Activated CD4-positive, alpha-beta T cell treated with anti-CD3 and anti-CD28 coated beads, Interleukin-2, Interleukin-4, amounts not matched to agents 100 ng/mL and 50 ng/mL, durations not matched to agents 16 hours and 8 hours (primary cell): Measurements from ENCODE around the gene SLC25A33.
"Not testable (repeated sequence)": the region's sequence is repeated elsewhere in the genome, so short reads cannot be mapped to it uniquely, and the experiment has no call there.

Source experiments
- DNase-seq: peaks from one replicate; pipeline ENCODE4 v3.0.0-alpha.2; 2020; ENCODE audit warnings: low spot score

SLC25A33 gene

DNA sequence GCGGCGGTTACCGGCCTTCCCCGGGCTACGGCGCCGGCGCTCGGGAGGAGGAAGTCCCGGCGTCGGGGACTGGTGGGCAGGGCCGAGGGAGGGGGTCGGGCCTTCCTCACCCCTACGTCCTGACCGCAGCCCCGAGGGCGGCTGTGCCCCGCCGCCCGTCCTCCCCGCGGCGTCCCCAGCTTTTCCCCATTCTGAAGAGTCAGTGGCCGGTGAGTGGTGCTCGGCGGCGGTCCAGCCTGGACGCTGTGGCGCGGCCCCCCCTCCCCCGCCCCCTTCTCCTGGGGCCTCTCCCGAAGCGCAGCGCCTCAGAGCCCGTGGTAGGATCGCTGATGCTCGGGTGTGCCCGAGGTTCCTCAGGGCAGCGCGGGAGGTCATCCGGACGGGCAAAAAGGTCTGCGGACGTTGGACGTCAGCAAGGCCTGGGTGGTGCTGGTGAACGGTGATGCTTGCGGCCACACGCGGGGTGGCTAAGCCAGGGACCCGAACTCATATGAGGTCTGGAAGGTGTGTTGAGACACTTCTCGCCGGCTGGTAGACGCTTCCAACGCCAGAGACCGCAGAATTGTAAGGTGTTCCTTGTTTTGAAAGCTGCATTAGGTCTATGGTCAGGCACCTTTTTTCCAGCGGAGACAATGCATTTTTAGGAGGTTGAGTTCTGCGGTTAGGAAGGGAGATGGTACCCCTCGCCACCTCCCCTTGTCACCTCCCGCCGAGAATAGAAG lies 725 bp downstream of the SLC25A33 start:
- peak; percentile 35 for DNase-seq

DNA sequence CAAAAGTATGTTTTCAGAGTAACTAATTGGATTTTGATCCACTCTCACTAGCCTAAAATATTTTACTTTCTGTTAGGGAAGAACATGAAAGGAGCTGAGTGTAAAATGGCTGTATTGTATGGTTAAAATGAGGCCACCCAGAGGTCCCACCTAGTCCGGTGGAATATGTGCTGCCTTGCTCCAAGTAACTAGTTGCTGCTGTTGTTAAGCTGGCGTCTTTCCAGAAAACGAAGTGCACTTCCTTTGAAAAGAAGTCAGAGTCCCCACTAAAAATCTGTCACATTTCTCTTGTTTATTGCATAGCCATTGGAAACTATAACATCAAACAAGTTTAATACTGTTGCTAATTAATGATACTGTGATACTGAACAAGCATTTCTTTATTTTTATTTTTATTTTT lies 3.2 kb downstream of the SLC25A33 start:
- DNase-seq: no peak

DNA sequence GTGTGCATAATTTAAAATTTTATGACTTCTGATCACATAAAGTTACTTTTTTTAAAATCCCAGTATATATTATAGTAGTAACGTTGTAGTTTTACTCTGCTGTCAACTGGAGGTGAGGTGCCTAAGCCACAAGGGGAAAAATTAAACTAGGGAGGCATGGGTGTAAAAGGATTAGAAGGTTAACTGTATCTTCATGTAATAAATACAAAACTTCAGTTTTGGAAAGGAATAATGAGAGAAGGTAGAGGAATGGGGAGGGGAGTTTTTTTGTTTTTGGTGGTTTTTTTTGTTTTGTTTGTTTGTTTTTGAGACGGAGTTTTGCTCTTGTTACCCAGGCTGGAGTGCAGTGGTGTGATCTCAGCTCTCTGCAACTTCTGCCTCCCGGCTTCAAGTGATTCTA lies 5.7 kb downstream of the SLC25A33 start:
- DNase-seq: no peak

DNA sequence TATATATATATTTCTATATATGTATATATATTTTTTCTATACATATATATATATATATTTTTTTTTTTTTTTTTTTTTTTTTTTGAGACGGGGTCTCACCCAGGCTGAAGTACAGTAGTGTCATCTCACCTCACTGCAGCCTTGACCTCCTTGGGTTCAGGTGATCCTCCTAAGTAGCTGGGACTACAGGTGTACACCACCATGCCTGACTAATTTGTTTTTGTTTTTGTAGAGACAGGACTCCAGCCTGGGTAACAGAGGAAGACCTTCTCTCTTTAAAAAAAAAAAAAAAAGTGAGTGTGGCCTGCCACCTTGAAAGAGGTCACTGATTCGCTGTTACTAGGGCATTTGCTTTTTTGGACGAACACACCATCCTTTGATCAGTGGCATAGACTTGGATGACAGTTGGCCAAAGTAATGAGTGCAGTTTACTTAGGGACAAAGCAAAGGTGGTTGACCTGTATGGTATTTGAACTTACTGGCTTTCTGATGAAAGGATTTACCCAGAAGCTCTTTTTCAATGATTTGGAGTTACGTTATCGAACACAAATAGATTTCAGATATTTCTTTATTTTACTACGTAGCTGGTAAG lies 10.8 kb downstream of the SLC25A33 start:
- no peak for DNase-seq

DNA sequence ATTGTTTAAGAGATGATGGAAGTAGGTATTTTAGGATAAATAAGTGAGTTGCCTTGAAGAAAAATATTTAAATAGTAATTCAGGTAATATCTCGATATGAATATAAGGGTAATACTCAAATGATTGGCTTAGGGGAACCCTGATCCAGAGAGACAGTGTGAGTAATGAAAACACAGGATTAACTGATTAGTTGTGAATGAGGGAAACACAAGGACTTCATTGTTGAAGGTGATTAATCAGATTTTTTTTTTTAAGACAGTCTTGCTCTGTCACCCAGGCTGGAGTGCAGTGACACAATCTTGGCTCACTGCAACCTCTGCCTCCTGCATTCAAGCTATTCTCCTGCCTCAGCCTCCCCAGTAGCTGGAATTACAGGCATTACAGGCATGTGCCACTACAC lies 12.7 kb downstream of the SLC25A33 start:
- DNase-seq: no peak

DNA sequence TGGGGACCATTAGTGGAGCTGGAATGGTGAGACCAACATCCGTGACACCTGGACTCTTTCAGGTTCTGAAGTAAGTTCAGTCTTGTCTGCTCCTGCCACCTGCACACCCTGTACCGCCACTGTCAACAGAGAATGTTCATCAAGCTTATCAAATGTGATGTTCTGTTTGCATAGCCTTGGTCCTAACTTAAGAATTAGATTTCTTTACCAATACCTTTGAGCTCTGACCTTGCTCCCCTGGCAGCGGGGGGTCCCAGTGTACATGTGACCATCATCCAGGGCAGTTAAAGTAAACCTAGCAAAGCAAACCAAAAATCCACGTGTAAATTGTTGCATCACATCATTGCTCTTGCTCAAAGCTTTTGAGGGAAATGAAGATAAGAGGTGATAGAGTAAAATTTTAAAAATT lies 14.5 kb downstream of the SLC25A33 start:
- DNase-seq: no peak

DNA sequence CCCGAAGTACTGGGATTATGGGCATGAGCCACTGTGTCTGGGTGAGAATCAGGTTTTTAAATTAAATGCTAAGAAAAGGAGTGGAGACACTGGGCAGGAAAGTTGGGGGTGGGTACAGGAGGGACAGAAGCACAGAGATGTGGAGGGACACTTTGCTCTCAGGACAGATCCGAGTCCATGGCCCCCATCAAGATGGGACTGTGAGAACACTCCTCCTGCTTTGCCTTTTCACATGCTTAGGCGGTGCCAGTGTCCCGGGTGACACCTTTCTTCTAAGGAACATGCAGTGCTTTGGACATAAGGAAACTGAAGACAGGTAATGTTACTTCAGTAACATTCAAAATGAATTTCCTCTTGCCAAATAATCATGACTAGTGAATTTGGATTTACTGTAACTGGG lies 16.7 kb downstream of the SLC25A33 start:
- DNase-seq: no peak

DNA sequence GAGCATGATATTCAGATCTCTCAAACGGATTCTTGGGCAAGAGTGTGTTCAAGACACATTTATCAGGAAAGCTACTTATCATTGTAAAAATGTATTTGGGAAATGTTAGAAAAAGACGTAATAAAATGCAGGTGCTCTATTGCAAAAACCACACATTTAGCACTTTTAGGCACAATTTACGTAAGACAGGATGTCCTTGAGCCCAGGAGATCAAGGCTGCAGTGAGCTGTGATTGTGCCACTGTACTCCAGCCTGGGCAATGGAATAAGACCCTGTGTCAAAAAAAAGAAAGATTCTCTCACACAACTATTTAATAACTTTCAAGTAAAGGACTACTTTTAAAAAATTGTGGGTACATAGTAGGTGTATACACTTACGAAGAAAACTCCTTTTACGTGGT lies 18.4 kb downstream of the SLC25A33 start:
- no peak for DNase-seq

DNA sequence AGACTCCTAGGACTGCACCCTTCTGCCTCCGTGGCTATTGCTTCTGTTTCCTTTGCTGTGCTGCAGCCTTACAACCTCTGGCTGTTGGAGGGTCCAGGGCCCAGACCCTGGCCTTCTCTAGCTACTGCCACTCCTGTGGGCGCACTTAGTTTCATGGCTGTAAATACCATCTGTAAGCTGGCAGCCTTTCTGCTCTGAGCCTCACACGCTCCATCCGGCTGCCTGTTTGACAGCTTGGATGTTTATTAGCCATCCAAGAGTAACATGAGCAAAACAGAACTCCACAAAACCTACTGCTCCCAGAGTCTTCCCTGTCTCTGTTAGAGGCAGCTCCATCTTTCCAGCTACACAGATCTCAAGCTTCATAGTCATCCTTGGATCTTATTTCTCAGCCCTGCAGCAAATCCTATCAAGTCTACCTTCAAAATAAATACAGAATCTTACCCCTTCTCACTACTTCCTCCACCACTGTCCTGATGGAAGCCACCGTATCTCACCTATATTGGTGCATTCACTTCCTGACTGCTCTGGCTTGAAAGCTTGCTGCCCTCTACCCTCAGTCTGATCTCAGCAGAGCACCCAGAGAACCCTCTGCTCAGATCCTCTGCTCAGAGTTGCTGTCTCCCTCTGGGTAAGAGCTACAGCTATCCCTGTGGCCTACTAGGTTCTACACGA lies 19.1 kb downstream of the SLC25A33 start:
- DNase-seq: no peak

DNA sequence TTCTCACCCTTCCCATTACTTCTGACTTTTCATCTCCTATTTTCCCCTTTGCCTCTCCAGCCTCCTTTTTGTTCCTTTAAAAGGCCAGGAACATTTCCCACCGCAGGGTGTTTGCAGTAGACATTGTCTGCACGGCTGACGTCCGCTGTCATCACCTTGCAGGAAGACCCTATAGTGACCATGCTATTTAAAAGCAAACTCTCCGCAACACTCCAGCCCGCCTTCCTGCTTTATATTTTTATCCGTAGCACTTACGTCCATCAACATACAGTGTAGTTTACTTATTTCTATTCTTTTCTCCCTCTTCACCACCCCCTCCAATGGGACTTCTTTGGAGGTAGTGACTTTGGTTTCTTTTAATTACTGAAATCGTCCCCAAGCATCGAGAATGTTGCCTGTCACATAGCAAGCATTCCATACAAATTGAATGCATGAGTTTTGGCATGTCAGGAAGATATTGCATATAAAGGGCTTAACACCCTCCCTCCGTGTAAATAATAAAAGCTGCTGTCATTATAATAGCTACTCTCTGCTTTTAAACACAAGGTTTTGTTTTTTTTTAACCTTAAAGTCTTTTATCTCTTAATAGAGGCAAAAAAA lies 19.8 kb downstream of the SLC25A33 start:
- no peak for DNase-seq

DNA sequence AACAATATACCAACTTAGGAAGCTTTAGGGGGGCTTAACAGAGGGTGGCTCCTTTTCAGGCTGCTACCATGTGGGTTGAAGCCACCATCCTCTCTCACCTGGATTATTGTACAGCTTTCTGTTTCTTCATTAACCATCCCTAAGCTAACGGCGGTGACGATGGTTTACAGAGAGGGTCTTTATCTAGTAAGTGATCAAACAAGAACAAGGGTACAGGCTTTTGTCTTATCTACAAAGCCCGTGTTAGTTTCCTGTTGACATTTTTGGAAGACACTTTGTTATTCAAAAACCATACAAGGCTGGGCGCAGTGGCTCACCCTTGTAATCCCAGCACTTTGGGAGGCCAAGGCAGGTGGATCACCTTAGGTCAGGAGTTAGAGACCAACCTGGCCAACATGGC lies 20.4 kb downstream of the SLC25A33 start:
- no peak for DNase-seq

DNA sequence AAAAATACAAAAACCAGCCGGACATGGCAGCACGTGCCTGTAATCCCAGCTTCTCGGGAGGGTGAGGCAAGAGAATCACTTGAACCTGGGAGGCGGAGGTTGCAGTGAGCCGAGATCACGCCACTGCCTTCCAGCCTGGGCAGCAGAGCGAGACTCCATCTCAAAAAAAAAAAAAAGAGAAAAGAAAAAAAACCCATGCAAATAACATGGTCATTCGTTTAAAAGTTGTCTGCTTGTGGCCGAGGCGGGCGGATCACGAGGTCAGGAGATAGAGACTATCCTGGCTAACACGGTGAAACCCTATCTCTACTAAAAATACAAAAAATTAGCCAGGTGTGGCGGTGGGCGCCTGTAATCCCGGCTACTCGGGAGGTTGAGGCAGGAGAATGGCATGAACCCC lies 20.8 kb downstream of the SLC25A33 start:
- DNase-seq: not testable (repeated sequence)

DNA sequence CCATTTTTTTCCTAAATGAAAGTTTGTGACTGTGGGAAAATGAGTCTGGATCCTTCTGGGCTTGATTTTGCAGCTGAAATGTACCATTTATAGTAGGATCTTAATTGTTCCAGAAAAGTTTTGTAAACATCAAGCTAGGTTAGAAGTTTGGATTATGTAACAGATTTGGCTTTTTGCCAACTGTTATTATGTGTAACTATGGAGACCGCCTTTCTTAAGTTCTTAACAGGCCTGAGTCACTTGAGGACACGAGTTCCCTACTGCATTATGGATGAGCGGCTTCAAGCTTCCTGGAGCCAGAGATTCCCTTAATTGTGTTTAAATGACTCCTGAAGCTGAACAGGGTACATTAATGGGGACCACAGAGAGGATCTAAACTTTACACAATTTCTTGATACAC lies 22.2 kb downstream of the SLC25A33 start:
- DNase-seq: no peak

DNA sequence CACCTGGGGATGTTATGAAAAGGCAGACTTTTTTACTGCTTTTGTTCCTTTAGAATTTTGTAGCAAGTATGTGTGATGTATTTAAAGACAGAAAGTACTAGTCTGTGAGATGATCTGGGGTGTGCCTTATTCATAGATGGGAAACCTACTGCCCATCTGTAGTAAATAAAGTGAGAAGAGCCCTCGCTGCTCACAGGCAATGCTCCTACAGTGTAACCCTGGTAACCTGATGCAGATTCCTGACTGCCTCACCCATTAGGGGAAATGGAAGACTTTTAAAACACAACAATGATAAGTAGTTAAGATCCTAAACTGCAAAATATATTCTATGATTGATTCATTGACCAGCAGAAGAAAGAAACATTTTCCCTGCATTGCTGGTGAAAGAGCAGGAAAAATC lies 30.0 kb downstream of the SLC25A33 start:
- DNase-seq: no peak

DNA sequence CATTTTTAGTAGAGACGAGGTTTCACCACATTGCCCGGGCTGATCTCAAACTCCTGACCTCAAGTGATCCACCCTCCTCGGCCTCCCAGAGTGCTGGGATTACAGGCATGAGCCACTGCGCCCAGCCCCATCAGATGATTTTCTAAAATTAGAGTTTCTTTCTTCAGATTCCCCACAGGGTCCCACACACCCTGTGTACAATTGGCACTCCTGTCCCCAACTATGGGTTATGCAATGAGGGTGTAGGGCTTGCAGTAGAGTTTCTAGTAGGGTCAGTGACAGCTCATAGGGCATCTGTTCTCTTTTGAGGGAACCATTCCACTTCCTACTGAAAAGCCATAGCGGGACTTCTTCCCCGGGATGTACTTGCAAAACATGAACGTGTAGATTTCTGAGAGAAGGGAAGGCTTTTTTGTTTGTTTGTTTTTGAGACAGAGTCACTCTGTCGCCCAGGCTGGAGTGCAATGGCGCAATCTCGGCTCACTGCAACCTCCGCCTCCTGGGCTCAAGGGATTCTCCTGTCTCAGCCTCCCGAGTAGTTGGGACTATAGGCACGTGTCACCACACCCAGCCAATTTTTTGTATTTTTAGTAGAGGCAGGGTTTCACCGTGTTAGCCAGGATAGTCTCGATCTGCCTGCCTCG lies 31.7 kb downstream of the SLC25A33 start:
- DNase-seq: not testable (repeated sequence)

DNA sequence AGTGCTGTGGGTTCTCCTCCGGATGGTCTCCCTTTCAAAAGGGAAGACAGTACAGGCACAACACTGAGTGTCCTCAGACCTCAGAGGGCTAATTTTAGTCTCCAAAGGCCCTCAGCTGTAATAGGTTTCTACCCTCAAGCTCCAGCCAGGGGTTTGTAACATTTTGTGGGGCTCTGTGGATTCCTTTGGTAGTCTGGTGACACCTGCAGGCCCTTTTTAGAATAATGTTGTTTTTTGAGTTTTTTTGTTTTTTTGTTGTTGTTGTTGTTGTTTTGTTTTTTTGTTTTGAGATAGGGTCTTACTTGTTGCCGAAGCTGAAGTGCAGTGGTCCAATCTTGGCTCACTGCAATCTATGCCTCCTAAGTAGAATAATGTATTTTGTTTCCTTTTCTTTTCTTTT lies 34.5 kb downstream of the SLC25A33 start:
- DNase-seq: no peak

DNA sequence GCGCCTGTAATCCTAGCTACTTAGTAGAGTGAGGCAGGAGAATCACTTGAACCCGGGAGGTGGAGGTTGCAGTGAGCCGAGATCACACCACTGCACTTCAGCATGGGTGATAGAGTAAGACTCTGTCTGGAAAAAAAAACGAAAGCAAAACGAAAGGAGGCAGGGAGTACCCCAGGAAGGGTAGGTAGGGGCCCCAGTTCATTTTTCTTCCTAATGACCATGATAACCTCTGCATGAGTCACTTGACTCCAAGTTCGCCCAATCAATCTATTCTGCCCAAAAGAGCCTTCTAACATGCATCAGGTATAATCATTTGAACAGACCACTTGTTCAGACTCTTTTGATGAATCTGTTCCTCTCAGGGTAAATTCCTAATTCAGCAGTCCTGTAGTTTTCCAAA lies 36.2 kb downstream of the SLC25A33 start:
- DNase-seq: no peak

DNA sequence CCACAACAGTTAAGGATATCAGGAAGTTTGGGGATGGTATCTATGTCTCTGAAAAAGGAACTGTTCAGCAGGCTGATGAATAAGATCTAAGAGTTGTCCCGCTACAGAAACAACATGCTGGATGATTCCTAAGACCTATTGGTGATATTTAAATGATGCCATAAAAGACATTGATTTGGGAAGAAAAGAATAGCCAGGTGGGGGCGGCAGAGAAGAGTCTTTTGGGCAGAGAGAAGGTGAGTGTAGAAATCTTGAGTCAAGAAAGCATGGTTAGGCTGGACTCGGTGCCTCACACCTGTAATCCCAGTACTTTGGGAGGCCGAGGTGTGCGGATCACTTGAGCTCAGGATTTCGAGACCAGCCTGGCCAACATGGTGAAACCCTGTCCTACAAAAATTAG lies 37.6 kb downstream of the SLC25A33 start:
- no peak for DNase-seq

DNA sequence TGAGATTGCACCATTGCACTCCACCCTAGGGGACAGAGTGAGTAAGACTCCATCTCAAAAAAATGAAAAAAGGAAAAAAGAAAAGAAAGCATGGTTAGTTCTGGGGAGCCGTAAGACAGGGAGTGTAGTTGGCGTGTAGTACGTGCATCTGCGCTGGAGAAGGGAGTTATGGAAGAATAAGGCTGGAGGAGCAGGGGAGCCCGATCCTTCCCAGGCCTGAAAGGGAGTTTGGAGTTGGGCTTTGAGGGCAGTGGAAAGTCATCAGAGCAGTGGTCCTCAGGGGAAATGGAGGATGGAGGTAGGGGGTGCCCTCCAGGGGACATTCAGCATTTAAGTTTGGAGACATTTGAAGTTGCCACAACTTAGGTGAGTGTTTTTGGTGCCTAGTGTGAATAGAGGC lies 38.2 kb downstream of the SLC25A33 start:
- no peak for DNase-seq

DNA sequence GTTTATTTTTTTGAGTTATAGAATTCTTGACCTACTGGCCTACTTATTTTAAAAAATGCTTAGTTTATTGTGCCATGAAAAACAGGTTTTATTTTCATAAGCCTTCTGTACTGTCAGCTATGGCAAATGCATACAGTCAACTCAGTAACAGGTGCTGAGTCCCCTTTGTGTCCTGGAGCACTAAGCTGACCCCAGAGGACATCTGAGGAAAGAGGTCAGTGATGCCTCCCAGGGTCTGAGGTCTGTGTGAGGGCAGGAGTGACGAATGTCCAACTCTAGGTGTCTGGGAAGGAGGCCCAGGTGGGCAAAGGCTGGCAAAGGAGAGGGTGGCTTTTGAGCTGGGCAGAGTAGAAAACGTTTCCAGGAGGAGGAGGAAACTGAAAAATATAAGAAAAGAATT lies 41.7 kb downstream of the SLC25A33 start:
- no peak for DNase-seq

DNA sequence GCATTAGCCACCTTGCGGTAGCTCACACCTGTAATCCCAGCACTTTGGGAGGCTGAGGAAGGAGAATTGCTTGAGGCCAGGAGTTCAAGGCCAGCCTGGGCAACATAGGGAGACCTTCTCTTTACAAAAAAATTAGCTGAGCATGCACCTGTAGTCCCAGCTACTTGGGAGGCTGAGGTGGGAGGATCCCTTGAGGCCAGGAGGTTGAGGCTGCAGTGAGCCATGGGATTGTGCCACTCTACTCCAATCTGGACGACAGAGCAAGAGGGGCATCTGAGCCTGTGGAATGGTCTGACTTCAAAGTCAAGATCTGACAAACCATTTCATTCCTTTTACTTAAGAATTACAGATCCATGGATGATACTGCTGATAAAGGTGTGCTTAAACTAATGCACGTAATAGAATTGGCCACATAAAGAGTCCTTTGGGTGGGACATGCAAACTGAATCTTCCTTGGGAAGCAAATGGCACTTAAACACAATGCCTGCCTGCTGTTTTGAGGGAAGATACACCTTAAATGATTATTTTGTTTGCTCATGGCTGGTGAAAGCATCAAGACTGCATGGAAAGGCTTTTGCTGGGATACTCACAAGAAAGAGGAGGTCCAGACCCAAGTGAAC lies 47.0 kb downstream of the SLC25A33 start:
- DNase-seq: no peak

DNA sequence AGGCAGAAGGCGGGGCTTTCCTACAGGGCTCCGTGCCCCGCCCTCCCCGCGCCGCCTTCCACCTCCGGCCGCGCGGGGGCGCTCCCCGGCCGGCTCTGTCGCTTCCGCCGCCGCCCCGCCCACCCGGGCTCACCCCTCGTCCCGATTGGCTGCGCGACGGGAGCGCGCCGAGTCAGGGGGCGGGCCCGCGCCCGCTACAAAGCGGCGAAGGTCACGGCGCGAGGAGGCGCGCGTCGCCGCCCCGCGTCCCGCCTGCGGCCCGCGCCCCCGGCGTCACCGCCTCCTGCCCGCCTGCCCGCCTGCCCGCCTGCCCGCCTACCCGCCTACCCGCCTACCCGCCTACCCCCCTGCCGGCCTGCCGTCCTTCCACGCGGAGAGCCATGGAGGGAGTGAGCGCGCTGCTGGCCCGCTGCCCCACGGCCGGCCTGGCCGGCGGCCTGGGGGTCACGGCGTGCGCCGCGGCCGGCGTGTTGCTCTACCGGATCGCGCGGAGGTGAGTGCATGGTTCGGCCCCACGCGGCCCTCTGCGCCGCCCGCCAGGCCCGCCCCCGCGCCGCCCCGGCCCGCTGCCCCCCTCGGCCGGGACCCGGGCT lies 49.4 kb downstream of the SLC25A33 start, which contains the start of gene TMEM201:
Gene TMEM201 (plus strand): TSS at position 361 of the 593 bp plus-strand sequence. CDS start 20 bp downstream, at position 381.
- peak; percentile 93 for DNase-seq
